HG03354 (cell line): Measurements from ENCODE around the gene MNX1.

Source experiments
- ATAC-seq: cut with Tn5 transposase; IDR thresholded peaks from one replicate; pipeline ENCODE4 v1.9.1; 2021; ENCODE audit warnings: mild to moderate bottlenecking; ENCODE audit not compliant: unreplicated experiment, poor library complexity, severe bottlenecking

The MNX1 gene

DNA sequence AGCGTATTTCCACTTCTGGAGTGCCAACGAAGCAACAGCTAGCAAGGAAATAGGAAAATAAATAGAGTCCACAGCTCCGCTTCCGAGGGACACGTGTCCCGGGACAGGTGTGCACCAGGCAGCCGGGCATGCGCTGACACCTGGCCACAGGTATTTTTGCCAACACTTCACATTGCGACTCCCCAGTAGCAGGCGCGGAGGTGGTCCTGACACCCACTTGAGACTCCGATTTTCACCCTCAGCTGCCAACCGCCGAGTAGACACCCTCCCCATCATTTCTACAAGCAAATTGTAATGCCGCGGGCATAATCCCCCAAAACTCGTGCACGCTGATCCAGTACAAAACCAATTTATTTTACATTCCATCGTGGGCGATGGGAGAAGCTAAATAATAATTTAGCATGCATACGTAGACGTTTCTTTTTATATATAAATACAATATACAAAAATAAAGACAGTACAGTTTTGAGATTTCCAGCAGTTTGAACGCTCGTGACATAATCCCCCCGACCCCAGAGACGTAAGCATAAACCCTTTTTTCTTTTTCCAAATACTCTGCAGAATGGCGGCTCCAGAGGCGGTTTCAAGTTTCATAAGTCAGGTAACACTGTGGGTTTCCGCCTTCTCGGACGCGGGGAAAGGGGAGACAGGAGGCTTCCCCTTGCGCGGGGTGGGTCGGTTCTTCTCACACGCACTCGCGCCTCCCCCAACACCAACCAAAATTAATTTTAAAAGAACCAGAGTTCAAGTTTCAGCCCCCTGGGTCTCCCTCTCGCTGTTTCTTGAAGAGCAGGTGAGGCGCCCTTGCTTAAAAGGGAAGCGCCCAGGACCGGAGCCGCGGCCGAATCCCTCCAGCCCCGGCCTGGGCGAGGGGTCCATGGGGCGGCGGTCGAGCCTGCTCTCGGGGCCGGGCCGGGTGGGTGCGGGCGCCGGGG lies 5.7 kb downstream of the MNX1 start:
- ATAC-seq, result no peak

DNA sequence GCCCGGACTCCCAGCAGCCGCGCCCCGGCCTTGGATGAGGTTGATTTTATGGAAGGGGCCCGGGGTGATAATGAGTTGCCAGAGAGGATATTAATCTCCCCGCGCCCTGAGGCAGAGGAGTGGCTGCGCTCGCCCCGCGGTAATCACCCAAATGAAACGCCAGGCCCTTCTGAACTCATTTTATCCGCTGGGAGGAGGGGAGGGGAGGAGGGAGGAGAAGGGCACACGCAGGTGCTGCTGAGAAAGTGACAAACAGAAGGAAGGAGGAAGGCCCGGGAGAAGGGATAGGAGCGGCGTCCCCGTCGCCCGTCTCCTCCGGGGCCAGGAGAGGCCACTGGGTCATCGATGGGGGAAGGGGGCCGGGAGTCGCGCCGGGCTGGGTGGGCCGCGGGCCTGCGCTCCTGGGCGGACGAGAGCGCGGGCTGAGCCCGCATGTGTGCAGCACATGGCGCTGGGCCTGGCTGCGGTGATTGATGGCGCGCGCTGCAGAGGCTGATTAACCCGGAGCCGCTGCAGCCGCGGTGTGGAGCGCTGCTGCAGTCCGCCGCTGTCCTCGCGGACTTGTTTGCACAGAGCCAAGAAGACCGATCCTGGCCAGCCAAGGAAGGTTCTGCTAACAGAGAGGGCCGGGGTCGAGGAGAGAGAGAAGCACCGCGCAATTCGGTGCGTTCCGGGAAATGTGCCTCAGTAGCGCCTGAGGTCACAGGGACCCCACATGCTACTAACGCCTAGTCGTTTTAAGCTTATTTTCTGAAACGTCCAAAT lies 6.5 kb downstream of the MNX1 start:
- ATAC-seq, result no peak

DNA sequence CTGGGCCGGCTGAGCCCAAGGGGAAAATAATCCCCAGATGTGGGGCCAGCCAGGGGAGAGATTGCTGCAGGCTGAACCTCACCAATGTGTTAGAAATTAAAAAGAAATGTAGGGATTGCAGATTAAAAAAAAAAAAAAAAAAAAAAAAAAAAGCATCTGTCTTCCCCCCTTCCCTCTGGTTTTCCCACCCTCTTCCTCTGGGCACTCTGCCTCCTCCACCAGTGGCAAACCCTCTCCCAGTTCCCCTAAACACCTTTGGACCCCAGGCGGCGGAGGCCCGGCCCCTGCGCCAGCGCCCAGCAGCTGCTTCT lies 7.1 kb downstream of the MNX1 start:
- no peak for ATAC-seq

DNA sequence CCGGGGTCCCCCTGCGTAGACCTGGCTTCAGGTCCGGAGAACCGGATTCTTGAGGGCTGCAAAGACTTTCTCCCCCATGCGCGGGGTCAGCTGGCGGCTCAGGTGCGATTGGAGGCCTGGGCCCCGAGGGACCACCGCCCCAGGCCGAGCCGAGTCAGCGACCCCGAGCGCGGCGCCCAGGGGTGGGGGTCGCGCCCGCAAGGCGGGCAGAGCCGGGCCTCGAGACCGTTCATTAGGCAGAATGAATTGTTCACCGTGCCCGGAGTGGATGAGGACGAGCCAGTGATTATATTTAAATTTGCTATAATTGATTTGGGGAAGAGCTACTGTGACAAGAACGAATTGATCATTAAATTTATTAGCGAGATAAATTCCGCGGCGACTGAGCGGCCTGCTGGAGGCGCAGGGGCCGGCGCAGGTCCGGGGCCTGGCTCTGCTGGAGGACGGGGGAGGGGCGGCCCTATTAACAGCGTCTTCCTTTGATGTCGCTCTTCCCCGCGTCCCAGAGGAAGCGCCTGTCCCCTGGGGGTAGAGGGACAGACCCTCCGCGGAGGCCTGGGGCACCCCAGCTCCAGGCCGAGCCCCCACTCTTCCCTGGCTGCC lies 7.5 kb downstream of the MNX1 start:
- ATAC-seq, result no peak

DNA sequence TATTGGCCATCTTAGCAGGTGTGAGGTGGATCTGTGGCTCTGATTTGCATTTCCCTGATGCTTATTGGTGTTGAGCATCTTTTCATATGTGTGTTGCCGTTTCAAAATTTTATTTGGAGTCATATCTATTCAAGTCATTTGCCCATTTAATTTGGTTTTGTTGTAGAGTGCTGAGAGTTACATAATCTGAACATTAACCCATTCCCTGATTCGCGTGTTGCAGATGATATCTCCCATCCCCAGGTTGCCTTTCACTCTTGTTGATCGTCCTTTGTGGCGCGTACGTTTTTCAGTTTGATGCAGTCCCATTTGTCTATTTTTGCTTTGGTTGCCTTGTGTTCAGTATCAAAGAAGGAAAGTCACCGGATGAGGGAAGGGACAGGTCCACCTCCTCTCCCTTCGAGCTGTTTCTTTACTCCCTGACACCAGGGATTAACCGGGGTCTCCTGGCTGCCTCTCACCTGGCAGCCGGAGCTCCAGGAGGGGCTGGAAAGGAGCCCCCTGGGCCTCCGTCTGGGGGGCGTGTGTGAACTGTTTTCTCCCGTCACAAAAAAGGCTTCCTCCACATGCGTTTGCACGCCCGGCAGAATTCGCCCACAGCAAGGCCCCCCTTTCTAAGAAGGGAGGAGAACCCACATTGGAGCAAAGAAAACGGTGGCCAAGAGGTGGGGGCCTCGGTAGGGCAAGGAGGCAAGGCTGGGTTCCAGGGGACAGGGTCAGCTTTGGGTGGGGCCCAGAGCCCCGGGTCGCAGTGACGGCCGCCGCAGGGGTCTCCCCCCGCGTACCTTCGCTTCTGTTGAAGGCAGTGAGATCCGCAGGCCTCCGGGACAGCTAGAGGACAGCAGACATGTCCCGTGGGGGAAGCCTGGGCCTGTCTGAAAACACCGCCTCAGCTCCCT lies 8.3 kb downstream of the MNX1 start:
- ATAC-seq, result no peak

DNA sequence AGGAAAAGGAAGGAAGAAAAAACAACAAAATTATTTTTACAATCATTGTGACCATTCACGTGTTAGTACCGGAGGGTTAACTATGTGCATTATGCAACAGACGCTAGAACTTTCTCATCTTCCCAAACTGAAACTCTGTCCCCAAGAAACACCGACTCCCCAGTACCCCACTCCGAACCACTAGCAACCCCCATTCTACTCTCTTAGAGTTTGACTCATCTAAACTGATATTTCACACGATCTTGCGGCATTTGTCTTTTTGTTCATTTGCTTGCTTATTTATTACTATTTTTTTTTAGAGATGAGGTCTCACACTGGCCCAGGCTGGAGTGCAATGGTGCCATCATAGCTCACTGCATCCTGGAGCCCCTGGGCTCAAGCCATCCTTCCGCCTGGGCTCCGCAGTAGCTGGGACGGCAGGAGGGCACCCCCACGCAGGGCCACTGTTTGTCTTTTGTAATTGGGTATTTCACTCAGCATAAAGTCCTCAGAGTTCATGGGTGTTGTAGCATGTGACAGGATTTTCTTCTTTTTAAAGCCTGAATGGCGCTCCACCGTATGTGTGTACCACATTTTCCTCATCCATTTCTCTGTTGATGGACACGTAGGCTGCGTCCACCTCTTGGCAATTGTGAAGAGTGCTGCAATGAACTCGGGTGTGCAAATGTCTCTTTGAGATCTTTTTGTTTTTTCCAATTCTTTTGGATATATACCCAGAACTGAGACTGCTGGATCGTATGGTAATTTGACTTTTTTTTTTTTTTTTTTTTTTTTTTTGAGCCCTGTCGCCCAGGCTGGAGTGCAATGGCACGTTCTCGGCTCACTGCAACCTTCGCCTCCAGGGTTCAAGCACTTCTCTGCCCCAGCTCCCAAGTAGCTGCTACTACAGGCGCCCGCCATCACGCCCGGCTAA lies 9.5 kb downstream of the MNX1 start:
- ATAC-seq, result peak; percentile 17

DNA sequence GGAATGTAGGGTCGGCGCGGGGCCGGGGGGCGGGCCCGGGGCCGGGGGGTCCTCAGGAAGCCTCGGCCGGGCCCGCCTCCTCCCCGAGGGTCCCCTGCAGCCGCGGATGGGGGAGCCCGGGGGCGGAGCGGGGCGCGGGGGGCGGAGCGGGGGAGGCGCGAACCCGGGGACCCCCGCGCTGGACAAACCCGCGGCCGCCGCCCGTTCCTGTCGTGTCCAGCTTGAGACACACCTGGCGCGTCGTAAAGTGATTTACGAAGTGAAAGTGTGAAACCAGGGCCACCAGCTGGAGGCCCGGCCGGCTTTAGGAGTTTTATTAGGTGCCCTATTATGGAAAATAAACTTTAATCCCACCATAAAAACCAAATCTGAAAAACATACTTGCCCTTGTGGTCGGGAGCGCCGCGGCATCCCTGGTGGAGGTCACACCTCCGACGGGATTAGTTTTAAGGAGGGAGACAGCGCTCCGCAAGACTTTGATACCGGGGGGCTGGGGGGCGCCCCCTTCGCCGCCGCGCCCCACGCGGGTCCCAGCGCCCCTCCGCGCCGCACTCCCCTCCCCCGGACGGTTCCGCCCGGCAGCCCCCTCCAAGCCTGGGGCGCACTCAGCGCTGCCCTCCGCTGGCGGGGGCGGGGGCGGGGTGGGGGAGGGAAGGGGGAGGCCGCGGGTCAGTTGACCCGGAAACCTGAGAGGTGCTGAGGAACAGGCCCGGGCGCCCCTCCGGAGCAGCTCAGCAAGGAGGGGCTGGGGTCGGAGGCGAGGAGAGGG lies 10.3 kb downstream of the MNX1 start:
- peak; percentile 36 for ATAC-seq

DNA sequence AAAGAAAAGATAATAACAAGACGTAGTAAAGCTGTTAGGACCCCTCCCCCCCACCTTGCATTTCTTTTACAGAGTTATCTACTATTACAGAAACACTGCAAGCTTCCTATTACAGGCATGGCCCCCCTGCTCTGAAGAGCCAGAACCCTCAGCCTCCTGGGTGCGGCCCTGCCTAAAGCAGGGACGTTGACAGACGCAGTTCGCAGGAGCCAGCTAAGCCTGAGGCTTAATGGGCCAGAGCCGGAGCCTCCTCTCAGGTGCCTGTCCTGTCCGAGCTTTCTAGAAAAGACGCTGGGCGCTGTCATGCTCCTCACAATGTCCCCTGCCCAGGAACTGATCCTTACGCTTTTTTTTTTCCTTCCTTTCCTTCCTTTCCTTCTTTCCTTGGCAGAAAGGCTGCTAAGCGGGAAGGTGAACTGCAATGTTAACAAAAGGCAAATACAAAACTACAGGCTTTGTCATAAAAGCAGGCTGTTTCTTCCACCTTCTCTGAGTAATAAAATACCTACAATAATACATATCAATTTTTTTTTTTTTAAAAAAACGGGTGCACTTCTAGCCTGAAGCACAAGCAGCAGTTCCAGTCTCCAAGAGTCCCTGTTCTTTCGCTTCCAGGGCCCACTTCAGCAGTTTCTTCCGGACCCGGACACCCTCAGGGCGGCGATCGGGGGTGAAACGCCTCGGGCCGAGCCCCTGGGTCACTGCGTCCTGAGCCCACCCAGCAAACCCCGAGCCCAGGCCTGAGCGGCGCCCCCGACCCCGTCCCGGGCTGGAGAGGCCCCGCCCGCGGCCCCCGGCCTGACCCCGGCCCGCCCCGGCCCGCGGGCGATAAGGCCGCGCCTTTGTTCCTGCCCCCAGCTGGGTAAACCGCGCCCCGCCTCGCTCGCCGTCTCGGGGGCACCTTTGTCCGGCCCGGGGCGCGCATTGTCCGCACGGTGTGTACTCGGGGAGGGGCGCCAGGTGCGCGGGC lies 11.2 kb downstream of the MNX1 start:
- peak; percentile 34 for ATAC-seq

DNA sequence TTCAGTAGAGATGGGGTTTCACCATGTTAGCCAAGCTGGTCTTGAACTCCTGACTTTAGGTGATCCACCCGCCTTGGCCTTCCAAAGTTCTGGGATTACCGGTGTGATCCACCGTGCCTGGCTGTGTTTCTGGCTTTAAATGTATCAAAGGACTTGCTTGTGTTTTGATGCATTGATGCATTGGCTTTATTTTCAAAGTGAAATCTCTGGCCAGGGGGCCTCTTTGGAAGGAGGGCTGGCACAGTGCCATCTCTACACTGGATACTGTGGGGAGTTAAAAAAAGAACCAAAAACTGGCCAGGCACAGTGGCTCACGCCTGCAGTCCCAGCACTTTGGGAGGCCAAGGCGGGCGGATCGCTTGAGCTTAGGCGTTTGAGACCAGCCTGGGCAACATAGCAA lies 16.0 kb downstream of the MNX1 start:
- ATAC-seq, result no peak

DNA sequence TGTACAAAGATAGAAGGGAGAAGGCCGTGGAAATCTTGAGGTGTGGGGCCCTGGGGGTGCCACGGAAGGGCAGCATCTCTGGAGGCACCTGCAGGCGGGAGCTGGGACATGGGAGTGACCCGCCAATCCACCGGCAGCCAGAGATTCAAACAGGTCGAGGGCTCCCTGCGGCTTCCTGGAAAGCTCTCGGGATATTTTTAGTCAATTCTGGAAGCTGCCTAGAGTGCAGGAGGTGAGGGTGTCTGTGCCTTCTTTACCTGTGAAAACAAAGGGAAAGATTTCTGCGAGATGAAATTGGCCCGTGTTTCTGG lies 16.6 kb downstream of the MNX1 start:
- no peak for ATAC-seq

DNA sequence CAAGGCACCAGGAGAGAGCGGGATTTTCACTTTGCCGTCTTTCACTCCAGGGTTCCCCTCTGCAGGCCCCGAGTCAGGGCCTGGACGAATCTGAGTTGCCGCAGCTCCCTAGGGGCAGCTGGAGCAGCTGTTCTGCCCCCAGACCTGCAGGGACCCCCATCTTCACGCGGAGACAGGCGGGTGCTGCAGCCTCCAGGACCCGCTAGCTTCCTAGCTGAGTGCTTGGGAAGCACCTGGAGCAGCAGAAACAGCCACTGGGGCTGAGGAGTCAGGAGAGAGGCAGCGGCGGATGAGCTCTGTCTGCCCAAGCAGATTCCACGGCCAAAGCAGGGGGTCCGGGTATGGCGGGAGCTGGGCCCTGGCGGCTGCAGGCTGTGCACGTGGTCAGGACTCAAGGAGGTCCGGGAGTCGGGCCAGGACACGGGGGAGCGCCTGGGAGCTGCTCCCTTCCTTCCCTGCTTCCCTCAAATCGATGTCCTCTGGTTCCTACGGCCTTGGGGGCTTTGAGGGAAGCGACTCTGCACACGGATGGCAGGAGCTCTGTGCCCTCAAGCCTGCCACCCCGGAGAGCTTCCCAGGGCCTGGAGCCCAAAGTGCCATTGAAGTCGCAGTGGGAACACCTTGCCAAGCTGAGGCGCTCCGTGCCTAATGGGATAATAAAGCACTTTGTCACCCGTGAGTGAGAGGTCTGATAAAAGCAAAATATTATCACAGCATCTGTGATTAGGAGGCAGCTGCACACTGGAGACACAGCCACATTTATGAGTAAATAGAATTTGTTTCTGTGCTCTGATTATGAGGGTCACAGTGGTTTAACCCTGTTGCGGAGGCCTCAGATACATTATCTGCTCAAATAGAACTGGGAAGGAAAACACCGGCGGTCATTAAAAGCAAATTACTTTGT lies 17.2 kb downstream of the MNX1 start:
- ATAC-seq, result no peak

DNA sequence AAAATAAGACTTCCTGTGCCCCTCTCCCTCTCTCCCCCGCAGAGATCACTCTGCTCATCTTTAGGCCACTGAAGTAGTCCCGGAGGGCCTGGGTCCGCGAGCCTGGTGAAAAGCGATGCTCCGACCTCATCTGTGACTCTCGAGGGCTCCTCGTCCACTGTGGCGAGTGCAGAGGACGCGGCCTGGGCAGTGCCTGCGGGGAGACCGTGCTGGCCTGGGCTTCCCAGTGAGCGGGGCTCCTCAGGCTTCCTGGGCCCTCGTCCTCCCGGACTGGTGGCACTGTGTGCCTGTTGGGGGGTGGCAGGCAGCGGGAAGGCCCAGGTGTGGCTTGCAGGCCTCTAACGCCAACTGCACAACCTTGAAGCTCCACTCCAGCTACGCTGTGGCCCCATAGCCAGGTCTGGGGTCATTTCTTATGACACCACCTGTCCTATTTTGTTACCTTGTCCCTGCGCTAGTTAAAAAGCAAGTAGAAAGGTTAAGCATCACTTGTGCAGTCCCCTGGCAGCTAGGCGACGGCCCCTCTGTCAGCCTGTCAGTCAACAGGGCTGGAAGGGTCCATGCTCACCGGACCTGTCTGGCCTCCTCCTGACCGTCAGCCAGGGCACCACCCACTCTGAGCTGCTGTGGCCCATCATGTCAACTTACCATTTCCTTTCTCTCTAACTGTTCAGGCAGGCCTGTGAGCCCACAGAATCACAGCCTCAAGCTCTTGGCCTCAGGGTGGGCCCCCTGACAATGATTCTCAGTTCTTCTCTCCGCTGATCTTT lies 20.5 kb downstream of the MNX1 start:
- ATAC-seq, result no peak

DNA sequence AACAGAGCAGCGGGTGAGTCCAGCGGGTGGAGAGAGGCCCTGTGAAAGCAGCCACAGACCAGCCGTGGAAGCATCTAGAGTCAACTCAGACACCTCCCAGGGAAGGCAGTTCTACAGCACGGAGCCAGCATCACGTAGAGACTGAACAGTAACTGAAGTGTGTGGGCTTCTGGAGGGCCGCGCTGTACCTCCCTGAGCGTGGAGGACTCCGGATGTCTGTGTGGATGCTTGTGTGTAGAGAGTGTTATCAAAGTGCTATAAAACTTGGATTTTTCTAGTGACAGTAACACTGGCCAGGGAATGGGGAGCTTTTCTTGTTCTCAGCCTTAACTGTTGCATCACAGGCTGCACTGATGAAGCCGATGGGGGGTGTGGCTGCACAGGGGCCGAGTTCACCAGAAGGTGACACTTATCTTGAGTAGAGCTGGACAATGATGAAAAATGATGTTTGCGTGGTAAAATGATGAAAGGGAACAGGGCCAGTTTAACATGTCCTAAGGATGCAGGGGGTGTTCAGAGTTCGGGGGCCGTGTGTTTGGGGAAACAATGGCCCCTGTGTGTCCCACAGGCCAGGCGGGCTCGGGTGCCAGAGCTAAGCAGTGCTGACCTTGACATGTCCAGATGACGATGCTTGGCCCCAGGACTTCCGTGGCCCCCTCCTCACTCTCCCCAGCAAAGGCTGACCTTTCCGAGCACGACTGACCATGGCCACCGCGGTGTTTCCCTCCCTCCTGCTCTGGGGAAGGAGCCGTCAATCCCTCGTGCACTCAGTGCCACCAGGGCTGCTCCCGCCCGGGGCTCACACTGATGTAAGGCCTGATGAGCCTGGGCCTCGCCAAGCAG lies 21.9 kb downstream of the MNX1 start:
- no peak for ATAC-seq

DNA sequence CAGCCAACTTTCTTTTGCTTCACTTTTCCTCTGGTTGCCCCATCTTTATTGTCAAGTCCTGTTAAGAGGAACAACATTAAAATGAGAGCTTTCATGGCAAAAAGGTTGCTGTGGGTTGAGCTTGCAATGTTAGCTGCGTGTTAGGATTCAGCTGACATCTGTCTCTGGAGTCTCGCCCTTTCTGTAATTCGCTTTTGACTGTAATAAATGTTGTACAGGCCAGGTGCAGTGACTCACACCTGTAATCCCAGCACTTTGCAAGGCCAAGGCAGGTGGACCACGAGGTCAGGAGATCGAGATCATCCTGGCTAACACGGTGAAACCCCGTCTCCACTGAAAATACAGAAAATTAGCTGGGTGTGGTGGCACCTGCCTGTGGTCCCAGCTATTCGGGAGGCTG lies 24.1 kb downstream of the MNX1 start:
- ATAC-seq, result no peak
